Stimulated activated naive CD8-positive, alpha-beta T cell treated with anti-CD3 and anti-CD28 coated beads, Interleukin-15, Interleukin-2, amounts not matched to agents 100 U/mL and 50 U/mL, for 24 hours (primary cell): Measurements from ENCODE around the gene SYNDIG1.

ENCODE experiments used
- ATAC-seq: fragments of 150-1000 bp; cut with Tn5 transposase; one replicate; pipeline ENCODE4 v1.10.0; 2021
- DNase-seq: peaks from one replicate; pipeline ENCODE4 v3.0.0; 2021

The SYNDIG1 gene

GRCh38 chr20:24448170-24448569, 21.3 kb upstream of the SYNDIG1 start:
- ATAC-seq = no peak
- DNase-seq = no peak

- DNase-seq (no peak), ATAC-seq (no peak)
Measured at GRCh38 chr20:24449026-24449720, 20.3 kb upstream of the SYNDIG1 start.

DNA sequence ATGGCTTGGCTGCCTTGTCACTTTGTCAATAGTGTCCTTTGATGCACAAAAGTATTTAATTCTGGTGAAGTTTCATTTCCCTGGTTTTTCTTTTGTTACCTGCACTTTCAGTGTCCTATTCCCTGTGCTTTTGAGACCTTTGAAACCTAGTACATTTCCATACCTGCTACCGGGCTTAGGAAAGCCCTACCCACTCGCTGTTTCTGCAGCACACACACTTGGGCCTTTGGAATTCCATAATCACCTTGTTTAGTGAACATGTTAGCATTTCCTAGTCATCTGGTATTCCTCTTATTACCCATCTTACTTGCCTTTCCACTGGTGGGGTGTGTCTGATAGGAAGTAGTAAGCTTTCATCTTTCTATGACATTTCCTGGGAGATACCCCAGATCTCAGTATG, 19.3 kb upstream of the SYNDIG1 start:
- ATAC-seq (no peak), DNase-seq (no peak)

- ATAC-seq = no peak
- no peak for DNase-seq
Measured at GRCh38 chr20:24450624-24451376, 18.6 kb upstream of the SYNDIG1 start.

- no peak for ATAC-seq
Measured at GRCh38 chr20:24451428-24451827, 18.0 kb upstream of the SYNDIG1 start.

DNA sequence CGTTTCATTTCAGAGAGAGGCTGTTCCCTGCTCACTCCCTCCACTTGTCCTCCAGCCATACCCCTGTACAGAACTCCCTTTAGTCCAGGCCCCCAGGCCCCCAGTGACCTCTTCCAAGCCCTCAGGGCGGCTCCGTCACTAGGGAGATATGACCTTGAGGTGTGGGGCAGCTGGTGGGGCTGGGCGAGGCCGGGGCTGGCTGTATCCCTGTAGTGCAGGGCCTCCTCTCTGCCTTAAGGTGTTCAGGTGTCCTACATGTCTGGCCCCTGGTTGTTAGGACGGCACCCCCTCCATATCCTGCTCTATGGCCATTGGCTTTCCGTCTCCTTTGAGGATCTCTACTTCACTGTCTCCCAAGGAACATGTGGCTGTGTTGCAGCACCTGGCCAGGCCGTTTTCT, 17.4 kb upstream of the SYNDIG1 start:
- ATAC-seq = no peak
- DNase-seq = no peak

More at GRCh38 chr20:24451428-24451827, 18.0 kb upstream of the SYNDIG1 start:
- DNase-seq = no peak

DNA sequence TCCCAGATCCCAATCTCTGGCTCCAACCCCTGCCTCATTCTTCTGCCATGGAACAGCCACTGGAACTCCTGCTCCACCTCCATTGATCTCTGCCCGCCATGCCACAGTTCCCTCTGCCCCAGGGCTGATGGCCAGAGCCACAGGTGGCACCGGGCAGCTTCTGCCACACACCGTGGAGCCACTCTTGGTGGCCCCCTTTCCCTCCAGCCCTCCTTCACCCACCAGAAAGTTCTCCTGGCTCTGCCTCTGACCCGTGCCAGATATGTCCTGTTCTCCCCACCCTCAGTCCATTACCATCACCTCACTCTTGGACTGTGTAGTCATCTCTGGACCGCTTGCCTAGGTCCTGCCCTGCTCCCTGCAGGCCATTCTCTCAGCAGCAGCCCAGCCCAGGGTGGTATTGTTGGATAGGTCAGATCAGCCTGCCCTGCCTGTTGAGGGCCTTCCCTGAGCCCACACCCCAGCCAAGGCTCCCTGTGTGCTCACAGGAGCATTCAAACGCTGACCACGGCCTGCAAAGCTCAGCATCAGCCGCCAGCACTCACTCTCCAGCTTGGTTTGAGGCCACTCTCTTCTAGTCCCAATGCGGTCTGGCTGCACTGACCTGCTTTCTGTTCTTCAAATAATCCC, 16.8 kb upstream of the SYNDIG1 start:
- DNase-seq (no peak), ATAC-seq (no peak)

DNA sequence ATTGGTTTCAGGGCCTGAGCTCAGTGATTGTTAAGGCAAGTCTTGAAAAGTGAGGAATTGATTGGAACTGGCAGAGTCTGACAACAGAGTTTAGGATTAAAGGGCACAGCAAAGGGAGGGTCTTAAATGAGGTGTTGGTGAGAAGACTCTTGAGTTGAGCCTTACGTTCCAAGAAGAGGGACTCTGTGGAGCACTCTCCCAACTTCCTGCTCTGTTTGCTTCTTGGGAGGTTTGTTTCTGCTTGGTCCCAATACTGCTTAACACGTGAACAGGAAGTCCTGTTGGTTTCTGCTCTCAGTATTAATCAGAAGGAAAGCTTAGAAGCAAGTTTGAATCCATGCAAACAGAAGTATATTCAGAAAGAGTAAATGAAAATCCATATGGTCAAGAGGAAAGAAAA, 15.6 kb upstream of the SYNDIG1 start:
- DNase-seq (no peak), ATAC-seq (no peak)

- DNase-seq = no peak
- no peak for ATAC-seq
Measured at GRCh38 chr20:24455081-24455480, 14.3 kb upstream of the SYNDIG1 start.

GRCh38 chr20:24456398-24456781, 13.0 kb upstream of the SYNDIG1 start:
- ATAC-seq = no peak
- no peak for DNase-seq

DNA sequence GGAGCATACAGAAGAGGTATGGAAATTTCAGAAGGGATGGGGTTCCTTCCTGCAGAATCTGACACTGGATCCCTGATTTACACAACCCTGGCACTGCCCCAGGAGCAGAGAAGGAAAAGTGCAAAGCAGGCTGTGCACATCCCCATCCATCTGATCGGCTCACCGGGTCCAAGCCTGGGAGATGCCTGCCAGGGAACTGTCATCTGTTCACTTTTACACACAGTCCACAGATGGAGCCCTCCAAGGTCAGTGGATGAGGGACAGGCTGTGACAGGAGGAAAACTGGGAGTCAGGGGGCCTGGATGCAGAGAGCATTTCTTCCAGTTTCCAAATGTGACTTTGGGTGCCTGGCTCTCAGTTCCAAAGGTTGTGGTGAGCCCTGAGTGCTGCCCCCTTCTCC, 11.0 kb upstream of the SYNDIG1 start:
- DNase-seq (no peak), ATAC-seq (no peak)

DNA sequence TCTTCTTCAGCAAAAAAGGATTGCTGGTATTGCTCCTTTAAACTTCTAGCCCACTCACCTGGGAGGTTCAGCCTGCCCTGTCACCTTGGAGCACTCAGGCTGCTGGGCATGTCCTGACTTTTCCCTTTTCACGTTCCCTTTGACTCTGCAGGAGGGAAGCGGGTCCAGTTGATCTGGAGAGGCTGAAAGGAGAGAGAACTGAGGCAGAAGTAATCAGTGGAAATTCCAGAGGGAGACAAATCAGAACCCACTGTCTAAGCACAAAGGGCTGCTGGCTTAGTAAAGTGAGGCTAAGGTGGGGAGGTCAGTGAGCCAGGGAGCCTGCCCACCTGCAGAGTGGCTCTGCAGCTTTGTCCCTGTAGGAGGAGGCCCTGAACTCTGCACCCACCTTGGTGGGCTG, 9.7 kb upstream of the SYNDIG1 start:
- no peak for DNase-seq
- ATAC-seq = no peak

GRCh38 chr20:24460712-24461111, 8.7 kb upstream of the SYNDIG1 start:
- ATAC-seq = no peak
- DNase-seq = no peak

GRCh38 chr20:24461848-24462247, 7.6 kb upstream of the SYNDIG1 start:
- DNase-seq = no peak
- ATAC-seq = no peak

DNA sequence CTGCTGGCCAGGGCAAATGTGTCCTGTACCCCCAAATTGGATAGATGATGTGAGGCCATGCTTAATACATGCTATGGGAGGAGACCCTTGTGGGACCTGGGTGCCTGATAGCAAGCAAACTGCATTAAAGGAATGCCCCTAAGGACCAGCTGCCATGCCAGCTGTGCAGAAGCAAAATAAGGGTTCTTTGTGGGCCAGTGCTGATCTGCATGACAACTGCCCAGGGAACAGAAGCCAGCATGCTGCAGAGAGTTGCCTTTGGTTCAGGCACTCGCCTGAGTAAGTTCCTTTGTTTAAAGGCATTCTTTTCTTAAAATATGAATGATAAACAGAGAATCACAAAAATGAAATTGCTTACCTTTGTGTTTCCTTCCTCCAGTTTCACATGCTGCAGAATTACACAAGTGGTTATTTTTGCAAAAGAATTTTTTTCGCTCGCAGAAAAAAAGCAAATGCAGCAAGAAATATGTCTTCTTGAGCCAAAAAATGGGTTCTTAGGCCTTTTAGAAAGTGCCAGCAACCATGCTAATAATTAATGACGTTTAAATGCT, 6.9 kb upstream of the SYNDIG1 start:
- ATAC-seq = no peak
- DNase-seq = no peak

GRCh38 chr20:24465159-24465558, 4.3 kb upstream of the SYNDIG1 start:
- ATAC-seq = no peak
- DNase-seq = no peak

GRCh38 chr20:24465730-24466129, 3.7 kb upstream of the SYNDIG1 start:
- ATAC-seq = no peak
- DNase-seq = no peak

DNA sequence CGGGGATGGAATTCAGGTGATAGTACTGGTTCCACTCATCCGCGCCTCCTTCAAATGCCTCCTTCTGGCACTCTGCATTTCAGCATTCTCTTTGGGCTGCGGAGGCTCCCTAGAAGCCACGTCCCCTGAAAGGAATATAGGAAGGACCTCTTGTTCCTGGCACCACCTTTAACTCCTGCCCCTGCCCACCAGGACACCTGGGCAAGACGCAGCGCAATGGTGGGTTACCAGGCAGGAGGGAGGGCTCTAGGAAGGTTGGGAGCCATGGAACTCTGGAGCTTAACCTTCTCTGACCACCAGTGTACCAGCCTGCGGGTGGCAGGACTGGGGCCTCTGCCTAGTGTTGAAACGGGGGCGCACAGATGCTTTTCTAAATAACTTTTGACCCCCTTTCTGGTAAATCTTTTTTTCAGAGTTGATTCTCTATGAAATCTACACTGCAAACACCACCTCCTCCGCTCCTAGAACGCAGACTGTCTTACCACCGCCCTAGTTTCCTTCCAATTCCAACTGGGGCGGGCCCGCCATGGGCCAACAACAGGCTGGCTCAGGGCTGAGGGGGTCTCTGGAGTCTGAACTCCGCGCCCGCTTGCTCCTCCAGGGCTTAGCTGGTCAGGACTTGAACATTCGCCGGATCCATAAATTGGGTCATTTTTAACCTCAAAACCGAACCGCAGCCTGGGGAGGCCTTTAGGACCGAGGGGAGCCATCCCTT, 871 bp upstream of the SYNDIG1 start:
- ATAC-seq (no peak), DNase-seq (no peak)

- no peak for ATAC-seq
- DNase-seq = no peak
Measured at GRCh38 chr20:24469894-24470745, 691 bp downstream of the SYNDIG1 start.

DNA sequence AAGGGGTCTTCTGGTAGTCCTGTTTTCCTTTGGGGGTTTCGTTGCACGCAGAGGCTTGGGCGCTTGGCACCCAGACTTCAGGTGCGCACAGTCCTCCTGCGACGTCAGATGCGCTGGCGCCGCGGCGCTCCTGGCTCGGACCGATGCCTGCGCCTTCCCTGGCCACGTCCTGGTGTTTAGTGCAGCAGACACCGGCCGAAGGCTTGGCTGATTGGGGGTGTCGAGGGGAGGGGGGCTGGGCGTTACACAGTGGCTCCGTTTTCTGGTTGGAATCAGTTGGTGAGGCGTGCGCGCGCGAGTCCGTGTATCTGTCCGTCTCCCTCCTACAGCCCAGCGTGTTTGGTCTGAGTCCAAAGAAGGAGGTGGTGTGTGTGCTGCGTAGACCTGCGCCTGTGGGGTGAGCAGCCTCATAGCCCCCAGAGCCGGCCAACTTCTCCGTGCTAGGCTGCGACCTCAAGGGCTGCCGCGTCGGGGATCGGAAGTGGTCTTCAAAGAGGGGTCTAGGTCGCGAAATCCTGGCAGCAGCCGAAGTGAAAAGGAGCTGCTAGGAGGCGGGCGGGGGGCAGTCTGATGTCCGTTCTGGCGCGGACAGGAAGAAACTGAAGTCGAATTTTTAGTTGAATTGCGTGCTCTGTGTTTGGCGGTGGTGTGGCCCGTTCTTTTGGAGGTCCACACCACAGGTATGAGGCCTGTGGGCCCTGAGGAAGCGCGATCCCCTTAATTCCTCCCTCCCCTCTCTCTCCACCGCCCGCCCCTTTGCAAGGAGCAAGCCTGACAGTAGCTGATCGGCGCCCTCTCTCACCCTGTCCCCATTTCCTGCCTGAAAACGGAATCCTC, 1.5 kb downstream of the SYNDIG1 start:
- DNase-seq = no peak
- no peak for ATAC-seq

DNA sequence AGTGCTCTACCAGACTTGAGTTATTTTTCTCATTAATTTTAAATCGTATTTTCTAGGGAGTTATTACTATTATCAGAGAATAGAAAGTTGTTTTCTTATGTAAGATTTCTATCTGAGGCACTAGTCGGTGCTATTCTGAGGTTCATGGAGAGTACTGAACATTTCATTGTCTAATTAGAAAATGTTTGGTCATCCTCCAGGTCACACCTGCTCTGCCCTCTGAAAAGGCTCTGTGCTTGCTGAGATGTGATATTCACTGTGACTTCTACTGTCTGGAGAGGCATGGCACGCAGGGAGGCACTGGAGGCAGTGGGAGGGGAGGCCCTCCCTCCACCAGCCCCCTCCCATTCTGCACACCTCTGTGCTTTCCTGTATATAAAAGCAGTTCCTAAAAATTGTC, 3.0 kb downstream of the SYNDIG1 start:
- no peak for ATAC-seq

More for the DNA sequence above, 3.0 kb downstream of the SYNDIG1 start:
- no peak for DNase-seq
